IMR-90 (cell line): ENCODE data around the gene PTPRN2. TPM values are rescaled to one million over a fixed set of nuclear protein-coding genes. Genes with fewer than 3 reads are reported as not detected.

Source experiments
- ATAC-seq: fragments of 200-7000 bp; cut with Tn5 transposase; 2 replicates; pipeline ENCODE4 v1.9.1; 2020; ENCODE audit warnings: low read depth, mild to moderate bottlenecking, moderate library complexity
- BruUV-seq: library from RNA; stranded (reverse); fragments of 400-500 nt; replicated peaks from 2 replicates; lab custom pipeline; 2021; lab: Mats Ljungman, UMichigan
- CTCF ChIA-PET: fragments of 300-600 bp; formaldehyde crosslinking; extraction: SDS; loops from one replicate; lab custom pipeline; 2021; ENCODE audit warnings: antibody characterized with exemption; lab: Yijun Ruan, JAX
- POLR2A ChIA-PET: fragments of 300-600 bp; sonication (Branson Sonifier 250); formaldehyde crosslinking; loops from one replicate; lab custom pipeline; 2022; ENCODE audit warnings: antibody characterized with exemption; ENCODE audit not compliant: unreplicated experiment; lab: Charles Lee
- DNase-seq: peaks from one replicate; pipeline ENCODE4 v3.0.0; 2013
- H2AFZ ChIP-seq: replicated peaks from 2 replicates; pipeline ENCODE3; 2013; ENCODE audit warnings: low read length, mild to moderate bottlenecking; ENCODE audit not compliant: poor library complexity
- H2AK5ac ChIP-seq: 2 replicates; pipeline ENCODE4 v1.6.1; 2013; ENCODE audit warnings: low read depth, low read length, inconsistent platforms
- H2AK9ac ChIP-seq: replicated peaks from 2 replicates; pipeline ENCODE3; 2013; ENCODE audit warnings: mild to moderate bottlenecking, low read depth, low read length, moderate library complexity; ENCODE audit not compliant: poor library complexity
- H2BK120ac ChIP-seq: 2 replicates; pipeline ENCODE4 v1.6.1; 2013; ENCODE audit warnings: low read depth, low read length, inconsistent platforms
- H2BK15ac ChIP-seq: 3 replicates; pipeline ENCODE4 v1.6.1; 2013; ENCODE audit warnings: low read depth, low read length, inconsistent platforms
- H2BK20ac ChIP-seq: 2 replicates; pipeline ENCODE4 v1.6.1; 2013; ENCODE audit warnings: low read depth, mild to moderate bottlenecking, inconsistent platforms, low read length, moderate library complexity
- H2BK5ac ChIP-seq: 2 replicates; pipeline ENCODE4 v1.6.1; 2013; ENCODE audit warnings: mild to moderate bottlenecking, low read depth, low read length, inconsistent platforms; ENCODE audit not compliant: poor library complexity, severe bottlenecking
- H3K14ac ChIP-seq: replicated peaks from 2 replicates; pipeline ENCODE4 v1.6.1; 2013; ENCODE audit warnings: low read depth, low read length, inconsistent platforms
- H3K18ac ChIP-seq: 2 replicates; pipeline ENCODE4 v1.6.1; 2013; ENCODE audit warnings: low read depth, low read length, control low read depth
- H3K23ac ChIP-seq: 2 replicates; pipeline ENCODE4 v1.6.1; 2013; ENCODE audit warnings: low read depth, low read length, inconsistent platforms
- H3K27ac ChIP-seq: 2 replicates; pipeline ENCODE4 v1.5.1; 2013; ENCODE audit warnings: mild to moderate bottlenecking, control low read depth, low read length; ENCODE audit not compliant: insufficient read depth
- H3K27me3 ChIP-seq: 2 replicates; pipeline ENCODE4 v1.6.1; 2013; ENCODE audit warnings: low read length; ENCODE audit not compliant: control insufficient read depth, insufficient read depth
- H3K36me3 ChIP-seq: 2 replicates; pipeline ENCODE4 v1.6.1; 2013; ENCODE audit warnings: low read length, mixed read lengths; ENCODE audit not compliant: control insufficient read depth, insufficient read depth
- H3K4ac ChIP-seq: 2 replicates; pipeline ENCODE4 v1.6.1; 2013; ENCODE audit warnings: low read depth, low read length, inconsistent platforms
- H3K4me1 ChIP-seq: 2 replicates; pipeline ENCODE4 v1.6.1; 2013; ENCODE audit warnings: low read length, mixed read lengths; ENCODE audit not compliant: control insufficient read depth, insufficient read depth
- H3K4me2 ChIP-seq: 2 replicates; pipeline ENCODE4 v1.6.1; 2013; ENCODE audit warnings: low read depth, mild to moderate bottlenecking, control low read depth, low read length, moderate library complexity
- H3K4me3 ChIP-seq: 2 replicates; pipeline ENCODE4 v1.5.1; 2013; ENCODE audit warnings: low read depth, mild to moderate bottlenecking, control low read depth, low read length, moderate library complexity; ENCODE audit not compliant: insufficient read depth
- H3K56ac ChIP-seq: 2 replicates; pipeline ENCODE4 v1.6.1; 2013; ENCODE audit warnings: low read length, inconsistent platforms; ENCODE audit not compliant: insufficient read depth; ENCODE audit errors: extremely low read depth
- H3K79me1 ChIP-seq, 2 experiments: 2 replicates each; pipeline ENCODE4 v1.6.1; 2013; ENCODE audit warnings: low read length in 2 of 2, inconsistent platforms in 1 of 2, low read depth in 1 of 2
- H3K9ac ChIP-seq: 2 replicates; pipeline ENCODE4 v1.6.1; 2013; ENCODE audit warnings: low read depth, low read length, control low read depth
- H3K9me1 ChIP-seq: 2 replicates; pipeline ENCODE4 v1.6.1; 2013; ENCODE audit warnings: low read length, inconsistent platforms; ENCODE audit not compliant: insufficient read depth
- H3K9me3 ChIP-seq: 2 replicates; pipeline ENCODE4 v1.6.1; 2013; ENCODE audit warnings: low read length; ENCODE audit not compliant: control insufficient read depth, insufficient read depth
- H4K20me1 ChIP-seq: 2 replicates; pipeline ENCODE4 v1.6.1; 2013; ENCODE audit warnings: low read length, inconsistent platforms; ENCODE audit not compliant: insufficient read depth
- H4K5ac ChIP-seq: 2 replicates; pipeline ENCODE4 v1.6.1; 2013; ENCODE audit warnings: mild to moderate bottlenecking, low read depth, low read length, control low read depth
- H4K8ac ChIP-seq, 2 experiments: 2 replicates each; pipeline ENCODE4 v1.6.1; 2013; ENCODE audit warnings: low read depth in 2 of 2, low read length in 2 of 2, control low read depth in 1 of 2, inconsistent platforms in 1 of 2
- H4K91ac ChIP-seq: 2 replicates; pipeline ENCODE4 v1.6.1; 2013; ENCODE audit warnings: low read depth, low read length, inconsistent platforms; ENCODE audit not compliant: insufficient read depth
- BHLHE40 ChIP-seq: fragments of 150-350 bp; IDR thresholded peaks from 2 replicates; pipeline ENCODE4 v1.6.1; 2016; ENCODE audit warnings: mild to moderate bottlenecking, low read depth, low read length
- CEBPB ChIP-seq: IDR thresholded peaks from 2 replicates; pipeline ENCODE4 v1.6.1; 2012; ENCODE audit warnings: low read depth, low read length, improper control_type of control experiment
- CHD1 ChIP-seq: IDR thresholded peaks from 2 replicates; pipeline ENCODE4 v1.6.1; 2012; ENCODE audit warnings: low read depth, low read length, improper control_type of control experiment
- FOS ChIP-seq: fragments of 150-350 bp; IDR thresholded peaks from 2 replicates; pipeline ENCODE4 v1.6.1; 2016; ENCODE audit warnings: low read depth, low read length
- MAFK ChIP-seq: IDR thresholded peaks from 2 replicates; pipeline ENCODE4 v1.6.1; 2012; ENCODE audit warnings: low read depth, low read length, improper control_type of control experiment
- MAZ ChIP-seq: IDR thresholded peaks from 2 replicates; pipeline ENCODE4 v1.6.1; 2012; ENCODE audit warnings: low read depth, mild to moderate bottlenecking, low read length, improper control_type of control experiment, moderate library complexity, borderline replicate concordance
- MXI1 ChIP-seq: IDR thresholded peaks from 2 replicates; pipeline ENCODE4 v1.6.1; 2012; ENCODE audit warnings: low read depth, mild to moderate bottlenecking, low read length, moderate library complexity, borderline replicate concordance
- POLR2A ChIP-seq: IDR thresholded peaks from 2 replicates; pipeline ENCODE4 v1.6.1; 2012; ENCODE audit warnings: mild to moderate bottlenecking, low read depth, low read length
- RAD21 ChIP-seq: IDR thresholded peaks from 2 replicates; pipeline ENCODE4 v1.6.1; 2012; ENCODE audit warnings: low read length, improper control_type of control experiment
- RFX5 ChIP-seq: IDR thresholded peaks from 2 replicates; pipeline ENCODE4 v1.8.0; 2012; ENCODE audit warnings: low read depth, mild to moderate bottlenecking, low read length, moderate library complexity
- SMC3 ChIP-seq: fragments of 150-350 bp; IDR thresholded peaks from 2 replicates; pipeline ENCODE4 v1.6.1; 2016; ENCODE audit warnings: low read depth, mild to moderate bottlenecking, antibody characterized with exemption, low read length, moderate library complexity
- WGBS, 2 experiments: methylation state at CpG; one replicate each; pipeline versions ENCODE4 v1.1.5 to v1.1.7; 2013; ENCODE audit warnings: missing lambda C conversion rate in 2 of 2; ENCODE audit not compliant: insufficient read length in 1 of 2; ENCODE audit errors: extremely low coverage in 2 of 2; 5-methylcytosine and 5-hydroxymethylcytosine counted together
- dilution Hi-C: fragments of 300-500 bp; cut with HindIII; formaldehyde crosslinking; loops from one replicate; pipeline ENCODE4 v1.14.3; 2018; ENCODE audit warnings: low sequenced_read_pairs; ENCODE audit not compliant: unreplicated experiment
- in situ Hi-C: fragments of 300-500 bp; cut with MboI; formaldehyde crosslinking; loops from 3 replicates; pipeline ENCODE4 v1.14.3; 2019; ENCODE audit warnings: low sequenced_read_pairs, inconsistent platforms, mixed read lengths
- intact Hi-C: fragments of 100-400 bp; cut with micrococcal nuclease; formaldehyde crosslinking; loops from 2 replicates; pipeline ENCODE4 v1.10.0; 2022
- polyA plus RNA-seq, 3 experiments: library from polyadenylated mRNA; depleted of rRNA; stranded (reverse); fragments of >200 nt; gene quantifications; 2 replicates each; pipeline ENCODE4 v1.2.3, GENCODE V29; 2012; ENCODE audit warnings: low replicate concordance in 1 of 3
- total RNA-seq: library from RNA; depleted of rRNA; stranded (reverse); fragments of >200 nt; gene quantifications from 2 replicates; pipeline ENCODE4 v1.2.3, GENCODE V29; 2012
- TF ChIP-seq, protein P1 (sequence below): fragments of 150-350 bp; IDR thresholded peaks from 2 replicates; pipeline ENCODE4 v1.6.1; 2017; ENCODE audit warnings: mild to moderate bottlenecking, antibody characterized with exemption, low read length, low read depth

Gene PTPRN2
- total and polyA plus RNA-seq, 2 of the 4 experiments (the other 2 are of a cell fraction) = 0.03 TPM; not detected in 1

DNA sequence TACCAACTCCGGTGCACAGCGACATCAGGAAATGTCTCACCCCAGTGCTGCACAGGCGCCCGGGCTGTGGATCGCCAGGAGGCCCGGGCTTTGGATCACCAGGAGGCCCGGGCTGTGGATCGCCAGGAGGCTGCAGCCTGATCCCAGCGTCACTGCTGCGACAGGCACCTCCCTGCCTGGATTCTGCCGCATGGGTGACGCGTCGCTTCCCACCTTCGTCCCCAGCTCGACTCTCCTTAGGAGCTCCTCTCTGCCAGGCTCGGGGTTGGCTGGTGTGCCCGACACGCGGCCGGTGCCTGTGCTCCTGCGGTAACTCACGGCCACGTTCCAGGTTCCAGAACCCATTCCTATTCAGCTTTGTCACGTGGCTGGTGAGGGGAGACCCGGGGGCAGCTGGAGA, 993.3 kb downstream of the PTPRN2 start:
- no peaks in the 10 kb centered on the region for H3K36me3 ChIP-seq
- no peak overlapping the region for H4K8ac ChIP-seq
- no peak overlapping the region for H3K4me3 ChIP-seq
- H3K14ac ChIP-seq = no peak overlapping the region
- H3K9me3 ChIP-seq = peaks cover 61% of the 10 kb centered on the region
- no peak overlapping the region for H3K18ac ChIP-seq
- no peak overlapping the region for H3K4ac ChIP-seq
- no peak overlapping the region for H3K9ac ChIP-seq
- no peaks in the 10 kb centered on the region for H3K27me3 ChIP-seq
- intact Hi-C loops = no loop called here
- no peaks in the 10 kb centered on the region for H3K9me1 ChIP-seq
- no peak overlapping the region for H2BK20ac ChIP-seq
- TF ChIP-seq RAD21 = no peak
- no peak for TF ChIP-seq MAZ
- TF ChIP-seq, protein P1, sequence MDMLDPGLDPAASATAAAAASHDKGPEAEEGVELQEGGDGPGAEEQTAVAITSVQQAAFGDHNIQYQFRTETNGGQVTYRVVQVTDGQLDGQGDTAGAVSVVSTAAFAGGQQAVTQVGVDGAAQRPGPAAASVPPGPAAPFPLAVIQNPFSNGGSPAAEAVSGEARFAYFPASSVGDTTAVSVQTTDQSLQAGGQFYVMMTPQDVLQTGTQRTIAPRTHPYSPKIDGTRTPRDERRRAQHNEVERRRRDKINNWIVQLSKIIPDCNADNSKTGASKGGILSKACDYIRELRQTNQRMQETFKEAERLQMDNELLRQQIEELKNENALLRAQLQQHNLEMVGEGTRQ = no peak
- no peak for TF ChIP-seq POLR2A
- TF ChIP-seq SMC3 = no peak
- TF ChIP-seq CHD1 = no peak
- TF ChIP-seq MXI1 = no peak
- TF ChIP-seq MAFK = no peak
- TF ChIP-seq BHLHE40 = no peak
- no peak for TF ChIP-seq RFX5
- TF ChIP-seq CEBPB = no peak
- TF ChIP-seq FOS = no peak
- no peaks in the 10 kb centered on the region for H3K4me1 ChIP-seq
- 73% methylated on average over 15 of the region's 26 CpGs; no CpG with 5 or more reads in 1 of the 2 experiments for WGBS, 2 experiments
- ChIA-PET CTCF (no interaction called here), POLR2A (no interaction called here)
- H4K91ac ChIP-seq = no peak overlapping the region
- no peak overlapping the region for H3K23ac ChIP-seq
- H2BK120ac ChIP-seq = no peak overlapping the region
- no peak overlapping the region for H2BK15ac ChIP-seq
- H2BK5ac ChIP-seq = no peak overlapping the region
- H3K56ac ChIP-seq = no peak overlapping the region
- no TSS peak for BruUV-seq
- H3K27ac ChIP-seq = no peak overlapping the region
- no peak overlapping the region for H3K4me2 ChIP-seq
- ATAC-seq = no peak
- H3K79me1 ChIP-seq = no peaks in the 10 kb centered on the region
- H2AK9ac ChIP-seq = no peak overlapping the region
- dilution Hi-C loops = no loop called here
- DNase-seq = no peak
- no peaks in the 10 kb centered on the region for H4K20me1 ChIP-seq
- H2AFZ ChIP-seq = no peak overlapping the region
- in situ Hi-C loops = no loop called here
- H4K5ac ChIP-seq = no peak overlapping the region
- no peak overlapping the region for H2AK5ac ChIP-seq
